GM18867 (cell line): ENCODE data around the gene COP1.

Experiments used
- ATAC-seq: cut with Tn5 transposase; IDR thresholded peaks from one replicate; pipeline ENCODE4 v1.9.1; 2021; ENCODE audit warnings: mild to moderate bottlenecking, moderate library complexity; ENCODE audit not compliant: unreplicated experiment

COP1 gene

DNA sequence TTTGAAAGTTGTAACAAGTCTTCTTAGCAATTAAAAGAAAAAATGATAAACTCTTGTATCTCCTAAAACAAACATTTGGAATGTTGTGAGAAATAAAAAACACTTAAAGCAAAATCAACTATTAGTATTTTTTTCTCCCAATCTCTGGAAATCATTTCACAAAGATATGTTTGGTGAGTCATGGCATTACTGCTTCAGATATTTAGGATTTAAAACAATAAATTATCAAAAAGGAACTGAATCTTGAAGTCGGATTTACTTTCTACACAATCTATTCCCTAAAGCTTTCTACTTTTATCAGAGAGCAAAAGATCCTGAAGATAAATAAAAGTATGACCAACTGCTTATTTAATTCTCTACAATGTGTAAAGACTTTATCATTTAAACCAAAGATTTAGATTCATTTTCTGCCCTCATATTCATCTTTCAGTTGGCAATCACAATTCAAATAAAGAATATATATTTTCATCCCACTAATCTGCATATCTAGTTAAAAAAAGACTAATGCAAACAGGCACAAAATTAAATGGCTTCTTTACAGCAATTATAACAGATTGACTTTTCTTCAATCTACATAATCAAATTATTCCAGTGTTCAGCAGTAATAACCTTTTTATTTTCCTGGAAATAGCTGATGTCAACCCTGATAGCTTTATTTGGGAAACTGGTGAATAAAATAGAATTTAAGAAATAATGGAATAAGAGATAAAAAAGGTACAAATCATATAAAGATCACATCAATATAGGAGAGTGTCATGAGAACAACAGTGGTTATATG lies 230.0 kb downstream of the COP1 start:
- no peak for ATAC-seq

DNA sequence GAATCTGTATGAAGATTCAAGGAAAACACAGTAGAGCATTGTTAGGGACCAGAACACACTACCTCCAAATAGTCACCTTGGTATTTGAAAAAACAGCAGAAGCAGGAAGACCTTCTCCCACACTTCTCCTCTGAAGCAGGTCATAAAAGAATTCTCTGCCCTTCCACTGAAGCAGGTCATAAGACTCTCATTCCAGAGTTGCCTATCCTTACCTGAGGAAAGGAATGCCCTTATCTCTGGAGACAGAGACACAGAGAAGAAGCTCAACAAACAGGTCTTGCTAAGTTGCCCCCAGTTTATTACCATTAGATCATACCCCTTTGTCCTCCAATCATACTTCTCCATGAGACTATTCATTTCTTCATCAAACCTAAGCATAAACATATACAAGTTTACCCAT lies 237.9 kb downstream of the COP1 start:
- no peak for ATAC-seq

DNA sequence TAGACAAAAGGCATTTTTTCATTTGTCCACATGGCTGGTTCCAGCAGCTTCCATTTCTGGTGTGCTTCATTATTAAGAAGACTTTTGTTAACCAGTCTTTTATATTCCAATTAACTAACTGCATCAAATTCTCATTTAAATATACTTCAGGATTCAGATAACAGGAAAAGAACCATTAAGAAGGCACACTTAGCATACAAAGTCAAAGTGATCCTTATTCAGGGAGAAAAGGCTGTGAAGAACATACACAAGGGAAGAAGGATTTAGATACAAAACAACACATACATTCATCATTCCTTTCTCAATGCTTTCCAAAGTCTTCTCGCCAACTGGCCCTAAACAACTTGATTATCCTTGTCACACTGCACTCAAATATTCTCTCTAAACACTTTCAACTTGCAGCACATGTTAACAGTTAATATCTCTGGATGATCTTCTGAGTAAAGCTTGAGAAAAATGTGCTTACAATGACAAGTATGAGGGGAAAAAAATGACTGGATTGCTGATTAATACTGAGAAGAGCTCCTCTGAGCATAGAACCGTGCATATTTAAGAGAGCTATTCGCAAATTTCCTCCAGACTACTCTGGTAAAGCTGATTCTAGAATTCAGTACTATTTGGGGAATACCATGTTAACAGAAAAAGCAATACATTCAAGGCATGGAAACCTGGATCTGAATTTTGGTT lies 238.5 kb downstream of the COP1 start:
- ATAC-seq, result no peak

DNA sequence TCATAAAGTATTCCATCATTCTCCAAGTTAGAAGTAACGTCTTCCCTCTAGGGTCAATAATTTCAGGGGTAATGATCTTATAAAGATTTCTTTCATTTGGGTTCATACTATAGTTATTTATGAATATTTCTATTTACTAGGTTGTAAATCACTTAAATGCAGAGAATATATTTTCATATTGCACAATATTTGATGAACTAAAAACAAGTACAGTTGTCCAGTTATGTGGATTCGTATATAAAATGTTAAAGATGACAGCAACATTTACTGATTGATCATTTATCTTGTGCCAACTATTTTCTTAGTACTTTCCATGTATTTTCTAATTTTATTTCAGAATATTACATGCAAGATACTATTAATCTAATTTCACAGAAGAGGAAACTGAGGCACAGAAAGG lies 243.3 kb downstream of the COP1 start:
- no peak for ATAC-seq

DNA sequence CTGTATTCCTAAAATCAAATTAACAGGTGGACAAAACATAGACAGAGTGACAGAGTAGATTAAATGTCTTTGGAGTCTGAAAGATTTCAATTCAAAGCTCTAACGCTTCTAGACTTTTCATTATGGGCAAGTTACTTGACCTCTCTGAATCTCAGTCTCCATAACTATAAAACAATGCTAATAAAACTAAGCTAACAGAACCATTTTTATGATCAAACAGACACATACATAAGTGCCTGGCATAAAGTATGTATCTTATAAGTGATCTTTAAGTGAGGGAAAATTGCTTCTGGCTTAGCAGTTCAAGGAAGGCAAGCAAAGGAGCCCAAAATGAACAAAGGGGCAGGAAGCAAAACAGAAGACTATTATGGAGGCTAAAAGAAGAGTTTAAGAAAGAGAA lies 246.9 kb downstream of the COP1 start:
- no peak for ATAC-seq

DNA sequence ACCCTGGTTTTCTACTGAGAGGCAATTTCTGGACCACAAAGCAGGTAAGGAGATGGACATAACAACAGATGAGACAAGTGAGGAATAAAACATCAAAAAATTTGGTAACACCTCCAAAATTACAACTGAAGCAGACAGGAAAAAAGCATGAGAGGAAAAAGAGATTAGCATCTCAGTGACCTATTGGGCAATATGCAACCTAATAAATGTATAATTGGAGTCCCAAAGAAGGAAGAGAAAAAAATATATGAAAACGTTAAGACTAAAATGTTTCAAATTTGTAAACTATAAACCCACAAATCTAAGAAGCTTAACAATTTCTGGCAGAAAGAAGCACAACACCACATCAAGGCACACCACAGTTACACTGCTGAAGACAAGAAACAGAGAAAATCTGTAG lies 255.5 kb downstream of the COP1 start:
- ATAC-seq, result no peak

DNA sequence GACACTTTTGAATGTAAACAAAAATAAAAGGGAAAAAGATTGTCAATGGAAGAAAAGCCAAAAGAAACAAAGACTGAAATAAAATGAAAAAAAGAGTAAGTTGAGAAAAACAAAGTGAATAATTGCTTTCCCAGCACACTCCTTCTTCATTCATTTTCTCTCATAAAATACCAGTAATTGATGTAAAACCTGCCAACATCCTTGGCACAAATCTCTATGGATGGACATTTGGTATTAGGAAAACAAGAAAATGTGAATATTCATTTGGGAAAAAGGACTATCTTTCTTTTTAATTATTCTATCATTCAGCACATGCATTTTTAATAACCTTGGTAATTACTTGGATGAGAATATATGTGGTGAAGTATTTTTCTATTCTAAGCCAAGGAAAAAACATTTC lies 259.3 kb downstream of the COP1 start:
- no peak for ATAC-seq

DNA sequence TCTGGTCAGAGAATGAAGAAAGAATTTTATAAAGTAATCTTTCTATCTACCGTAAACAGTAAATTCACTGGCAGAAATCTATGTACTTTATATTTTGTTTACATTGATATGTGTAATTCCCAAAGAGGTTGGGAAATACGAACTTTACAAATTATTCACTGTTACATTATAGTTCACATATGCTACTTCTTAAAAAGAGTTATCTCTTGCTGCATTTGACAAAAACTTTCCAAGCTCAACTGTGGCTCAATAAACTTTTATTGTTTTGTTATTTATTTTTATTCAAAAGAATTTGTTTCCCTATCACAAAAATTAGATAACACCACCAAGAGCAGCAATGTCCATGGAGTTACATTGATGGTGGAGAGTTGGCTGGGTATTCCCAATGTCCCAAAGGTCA lies 262.5 kb downstream of the COP1 start:
- ATAC-seq, result no peak

DNA sequence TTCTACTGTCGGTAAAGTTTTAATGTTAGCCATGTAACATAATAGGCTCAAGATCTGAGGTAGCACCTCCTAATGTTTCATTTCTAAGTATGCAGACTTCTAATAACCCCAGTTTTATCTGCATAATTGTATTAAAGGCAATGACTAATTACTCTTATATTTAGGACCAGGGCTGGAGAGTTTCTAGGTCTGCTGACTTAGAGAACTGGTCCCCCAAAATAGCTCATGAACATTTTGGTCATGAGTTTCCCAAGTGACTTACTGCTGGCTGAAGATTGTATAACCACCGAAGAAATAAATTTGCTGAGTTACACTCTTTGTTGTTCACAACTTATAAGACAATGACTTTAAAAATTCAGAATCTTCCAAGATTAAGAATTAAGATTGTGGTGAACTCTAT lies 265.9 kb downstream of the COP1 start:
- ATAC-seq, result no peak

DNA sequence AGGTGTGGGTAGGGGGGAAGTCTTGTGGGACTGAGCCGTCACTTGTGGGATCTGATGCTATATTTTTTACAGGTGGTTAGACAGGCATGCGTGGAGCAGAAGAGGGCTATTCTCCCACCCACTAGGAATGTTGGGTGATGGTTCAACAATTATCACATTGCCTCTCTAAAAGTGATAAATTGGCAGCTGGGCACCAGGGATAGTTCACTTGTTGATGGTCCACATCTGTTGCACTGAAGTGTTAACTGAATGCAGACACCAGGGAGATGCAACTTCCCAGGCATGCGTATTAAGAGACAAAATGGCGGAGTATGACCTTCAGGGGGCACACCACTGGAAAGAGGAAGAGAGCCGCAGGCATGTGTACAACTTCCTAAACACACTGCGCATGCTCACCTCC lies 270.4 kb downstream of the COP1 start:
- no peak for ATAC-seq

DNA sequence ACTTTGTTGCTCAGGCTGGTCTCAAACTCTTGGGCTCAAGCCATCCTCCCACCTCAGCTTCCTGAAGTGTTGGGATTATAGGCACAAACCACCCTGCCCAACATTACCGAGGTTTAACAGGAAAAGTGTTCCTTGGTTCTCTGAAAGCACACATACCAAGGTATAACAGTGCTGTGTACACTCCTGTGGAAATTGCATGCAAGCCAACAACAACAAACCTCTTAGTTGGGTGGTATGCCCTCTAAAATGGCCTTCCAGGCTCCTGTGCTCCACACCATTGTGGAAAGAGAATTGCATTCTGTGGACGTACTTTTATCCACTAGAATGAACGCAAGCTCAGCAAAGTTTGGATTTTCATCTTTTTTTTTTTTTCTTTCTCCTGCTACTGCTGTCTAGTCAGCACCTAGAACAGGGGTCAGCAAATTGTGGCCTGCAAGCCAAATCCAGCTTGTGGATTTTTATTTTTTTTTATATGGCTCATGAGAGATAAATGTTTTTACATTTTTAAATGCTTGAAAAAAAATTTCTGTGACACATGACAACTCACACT lies 271.4 kb downstream of the COP1 start:
- no peak for ATAC-seq

DNA sequence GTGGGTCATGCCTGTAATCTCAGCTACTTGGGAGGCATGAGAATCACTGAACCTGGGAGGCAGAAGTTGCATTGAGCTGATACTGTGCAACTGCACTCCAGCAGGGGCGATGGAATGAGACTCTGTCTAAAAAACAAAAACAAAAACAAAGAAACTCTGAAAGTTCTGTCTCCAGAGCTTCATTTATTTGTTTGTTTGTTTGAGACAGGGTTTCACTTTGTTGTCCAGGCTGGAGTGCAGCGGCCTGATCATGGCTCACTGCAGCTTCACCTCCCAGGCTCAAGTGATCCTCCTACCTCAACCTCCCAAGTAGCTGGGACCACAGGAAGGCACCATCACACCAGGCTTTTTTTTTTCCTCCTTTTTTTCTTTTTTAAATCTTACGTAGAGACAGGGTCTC lies 271.9 kb downstream of the COP1 start:
- no peak for ATAC-seq

DNA sequence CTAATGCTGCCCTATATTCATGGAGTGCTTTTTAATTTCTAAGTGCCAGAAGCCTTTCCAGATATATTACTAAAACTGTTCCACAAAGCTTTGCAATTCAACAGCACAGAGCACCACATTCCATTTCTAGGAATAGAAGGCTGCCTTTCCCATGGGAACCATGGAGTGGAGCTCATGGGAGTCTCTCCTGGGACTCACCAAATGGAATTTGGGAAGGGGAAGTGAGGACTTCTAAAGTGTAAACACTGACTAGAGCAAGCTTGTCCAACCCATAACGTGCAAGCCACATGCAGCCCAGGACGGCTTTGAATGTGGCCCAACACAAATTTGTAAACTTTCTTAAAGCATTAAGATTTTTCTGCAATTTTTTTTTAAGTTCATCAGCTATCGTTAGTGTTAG lies 273.3 kb downstream of the COP1 start:
- ATAC-seq, result no peak

DNA sequence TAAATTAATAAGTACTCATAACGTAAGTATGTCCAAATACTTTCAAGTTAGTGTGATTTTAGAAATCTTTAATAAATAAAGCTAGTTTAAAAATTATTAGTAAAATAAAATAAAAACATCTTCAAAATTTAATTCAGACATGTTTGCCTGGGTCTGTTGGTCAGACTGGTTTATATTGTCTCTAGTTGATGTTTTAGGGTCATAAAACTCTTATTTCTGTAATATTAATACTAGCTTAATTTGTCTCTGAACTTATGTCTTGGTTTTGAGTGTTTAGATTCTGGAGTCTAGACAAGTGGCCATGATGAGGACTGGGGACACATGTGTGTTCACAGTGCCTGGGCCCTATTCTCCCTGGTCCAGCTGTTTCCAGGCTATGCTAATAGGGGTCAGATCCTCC lies 279.1 kb downstream of the COP1 start:
- no peak for ATAC-seq

DNA sequence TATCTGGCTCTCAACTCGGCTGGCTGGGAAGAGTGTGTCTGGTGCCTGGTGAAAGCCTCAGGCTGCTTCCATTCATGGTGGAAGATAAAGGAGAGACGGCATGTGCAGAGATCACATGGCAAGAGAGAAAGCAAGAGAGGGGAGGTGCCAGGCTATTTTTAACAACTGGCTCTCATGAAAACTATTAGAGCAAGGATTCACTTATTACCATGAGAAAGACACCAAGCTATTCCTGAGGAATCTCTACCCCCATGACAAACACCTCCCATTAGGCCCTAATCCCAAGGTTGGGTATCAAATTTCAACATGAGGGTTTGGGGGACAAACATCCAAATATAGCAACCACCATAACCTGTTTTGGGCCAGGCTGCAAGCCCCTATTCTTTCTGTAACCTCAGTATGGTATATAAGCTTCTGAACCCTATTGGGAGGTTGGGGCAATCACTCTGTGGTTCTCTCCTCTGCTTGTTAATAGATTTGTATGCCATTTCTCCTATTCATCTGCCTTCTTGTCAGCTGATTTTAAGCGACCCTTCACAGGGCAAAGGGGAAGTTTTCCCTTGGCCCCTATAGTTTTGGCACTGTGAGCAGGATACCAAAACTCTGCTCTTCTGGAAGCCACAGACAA lies 284.7 kb downstream of the COP1 start:
- no peak for ATAC-seq

DNA sequence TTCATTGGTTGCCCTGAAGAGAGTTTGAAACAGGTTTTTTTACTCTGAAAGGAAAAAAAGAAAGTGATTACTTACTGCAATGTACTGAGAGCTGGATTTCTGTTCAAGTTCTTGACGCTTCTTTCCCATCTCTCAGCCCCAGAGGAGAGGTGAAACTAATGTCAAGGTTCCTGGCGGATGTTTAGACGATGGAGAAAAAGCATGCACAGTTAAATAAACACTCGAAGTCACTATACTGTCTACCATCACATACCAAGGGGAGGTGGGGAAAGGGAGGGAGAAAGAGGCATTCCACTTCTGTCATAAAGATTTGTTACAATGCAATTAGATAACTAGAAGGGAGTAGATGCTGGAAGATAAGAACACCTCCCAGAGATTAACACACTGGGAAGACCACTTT lies 286.7 kb downstream of the COP1 start:
- ATAC-seq, result no peak

DNA sequence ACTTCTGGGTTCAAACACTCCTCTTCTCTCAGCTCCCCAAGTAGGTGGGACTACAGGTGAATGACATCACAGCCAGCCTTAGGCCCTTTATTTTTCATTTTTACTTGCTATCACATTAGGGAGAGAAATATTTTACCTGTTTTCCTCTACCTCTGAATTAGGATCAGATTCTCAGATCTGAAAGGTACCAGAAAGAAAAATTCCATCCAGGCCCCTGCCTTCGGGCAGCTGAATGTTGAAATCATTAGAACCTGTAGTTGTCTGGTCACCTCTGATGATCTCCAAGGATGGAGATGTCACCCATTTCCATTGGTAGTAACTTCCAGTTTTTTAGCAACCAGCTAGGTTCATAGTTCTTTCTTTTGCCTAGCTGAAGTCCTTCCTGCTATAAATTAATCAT lies 288.1 kb downstream of the COP1 start:
- ATAC-seq, result no peak

DNA sequence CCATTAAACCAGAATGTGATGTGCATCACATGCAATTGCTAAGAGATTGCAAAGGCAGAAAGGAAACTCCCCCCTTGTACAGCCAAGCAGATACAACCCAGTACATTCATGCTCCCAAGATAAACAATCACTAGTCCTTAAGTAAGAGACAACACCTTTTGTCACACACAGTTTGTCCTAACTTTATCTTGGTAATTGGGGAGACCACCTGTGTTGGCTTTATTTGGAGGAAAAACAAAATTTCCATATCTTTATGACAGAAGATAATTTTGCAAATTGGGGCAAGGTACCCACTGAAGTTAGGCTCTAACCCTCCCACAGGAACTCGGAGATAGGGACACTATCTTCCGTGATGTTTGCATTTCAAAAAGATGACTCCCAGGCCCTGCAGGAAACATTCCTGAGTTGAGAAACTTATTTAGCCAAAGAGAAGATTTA lies 288.7 kb downstream of the COP1 start:
- ATAC-seq, result no peak

DNA sequence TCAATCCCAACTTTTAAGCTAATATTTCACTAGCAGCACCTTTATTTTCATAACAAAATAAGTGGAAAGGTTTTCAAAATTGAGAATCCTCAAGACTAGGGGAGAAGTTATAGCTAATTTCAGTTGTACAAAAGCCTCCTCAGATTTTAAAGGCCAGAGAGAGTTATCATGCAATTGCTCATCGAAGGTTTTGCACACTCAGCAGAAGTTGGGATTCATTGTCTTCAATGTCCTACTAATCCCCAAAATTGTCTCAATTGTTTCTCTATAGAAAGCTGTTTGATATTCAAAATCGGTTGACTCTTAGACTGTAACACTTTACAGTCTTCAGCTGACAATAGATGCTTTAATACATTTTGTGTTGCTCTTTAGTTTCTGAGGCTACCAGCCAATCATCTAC lies 293.0 kb downstream of the COP1 start:
- ATAC-seq, result no peak

DNA sequence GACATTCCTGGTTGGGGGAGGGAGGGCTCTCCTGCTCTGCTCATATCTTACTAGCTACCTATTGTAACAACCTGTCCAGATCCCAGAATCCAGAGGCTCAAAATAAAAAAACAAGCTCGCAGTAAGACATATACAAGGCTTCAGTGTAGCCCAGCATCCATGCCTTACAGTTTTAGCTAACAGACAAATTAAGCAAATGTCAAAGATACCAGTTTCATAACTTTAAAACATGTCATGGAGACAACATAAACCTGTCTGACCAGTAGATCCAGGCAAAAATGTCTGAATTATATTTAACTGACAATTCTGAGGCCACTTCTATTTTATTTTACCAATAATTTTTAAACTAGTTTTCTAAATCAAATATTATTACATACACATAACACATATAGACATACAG lies 295.9 kb downstream of the COP1 start:
- no peak for ATAC-seq

DNA sequence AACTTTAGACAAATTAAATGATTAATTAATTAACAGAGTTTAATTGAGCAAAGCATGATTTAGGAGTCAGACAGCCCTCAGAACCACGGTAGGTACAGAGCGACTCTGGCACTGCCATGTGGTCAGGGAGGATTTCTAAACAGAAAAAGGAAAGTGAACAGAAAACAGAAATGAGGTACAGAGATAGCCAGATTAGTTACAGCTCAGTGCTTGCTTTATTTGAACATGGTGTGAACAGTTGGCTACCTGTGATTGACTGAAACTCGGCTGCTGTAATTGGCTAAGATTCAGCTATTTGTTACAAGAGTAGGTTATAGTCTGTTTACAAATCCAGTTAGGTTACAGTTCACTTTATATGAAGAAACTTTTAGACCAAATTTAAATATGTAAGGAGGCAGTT lies 300.7 kb downstream of the COP1 start:
- no peak for ATAC-seq

DNA sequence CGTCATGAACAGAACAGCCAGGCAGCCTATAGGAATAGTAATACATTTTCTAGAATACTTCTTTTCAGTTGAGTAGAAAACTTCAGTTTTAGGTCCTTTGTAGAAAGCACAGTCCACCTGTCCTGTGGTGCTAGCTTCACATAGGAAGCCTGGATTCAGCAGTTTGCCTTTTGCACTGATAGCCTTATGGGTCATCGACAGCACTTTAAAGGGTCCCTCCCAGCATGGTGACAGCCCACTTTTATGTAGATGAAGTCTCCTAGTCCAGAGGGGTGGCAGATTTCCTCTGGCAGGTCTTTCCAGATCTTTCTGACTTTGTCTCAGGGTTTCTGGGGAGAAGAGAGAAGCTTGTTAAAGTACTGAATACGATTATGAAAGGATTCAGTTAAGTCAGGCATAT lies 302.3 kb downstream of the COP1 start:
- no peak for ATAC-seq
